Fibroblast of lung (primary cell): Measurements from ENCODE around the gene PFKFB3.

Experiments
- EZH2 ChIP-seq: IDR thresholded peaks from 2 replicates; pipeline ENCODE4 v1.5.1; 2012; ENCODE audit warnings: low read length, control low read depth, mild to moderate bottlenecking; ENCODE audit errors: missing control alignments
- TF ChIP-seq, protein P1 (sequence below), 2 donors: IDR thresholded peaks in 1 of 2; conservative IDR thresholded peaks in 1 of 2; 1 replicate in 1 of 2; 2 replicates in 1 of 2; pipeline ENCODE4 v1.5.1; 2011 to 2012; ENCODE audit warnings: low read length in 2 of 2, control low read depth in 1 of 2, inconsistent platforms in 1 of 2, low read depth in 1 of 2, mild to moderate bottlenecking in 1 of 2

DNA sequence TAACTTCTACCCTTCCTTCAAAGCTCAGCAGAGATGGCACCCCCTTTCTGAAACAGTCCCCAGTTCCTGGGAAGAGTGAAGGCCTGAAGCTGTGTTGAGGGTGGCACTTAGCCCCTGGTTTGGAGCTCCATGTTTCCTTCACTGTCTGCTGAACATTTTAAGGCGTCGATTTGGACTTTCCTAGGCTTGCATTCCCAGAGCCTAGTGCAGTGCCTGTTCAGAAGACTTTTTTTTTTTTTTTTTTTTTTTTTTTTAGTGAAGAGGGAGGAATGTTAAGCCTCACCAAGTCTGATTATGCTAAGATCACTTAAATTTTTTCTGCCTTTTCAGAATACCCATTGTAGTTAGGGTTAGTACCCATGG is 97.0 kb downstream of the PFKFB3 start:
- TF ChIP-seq EZH2 = no peak
- TF ChIP-seq, protein P1, sequence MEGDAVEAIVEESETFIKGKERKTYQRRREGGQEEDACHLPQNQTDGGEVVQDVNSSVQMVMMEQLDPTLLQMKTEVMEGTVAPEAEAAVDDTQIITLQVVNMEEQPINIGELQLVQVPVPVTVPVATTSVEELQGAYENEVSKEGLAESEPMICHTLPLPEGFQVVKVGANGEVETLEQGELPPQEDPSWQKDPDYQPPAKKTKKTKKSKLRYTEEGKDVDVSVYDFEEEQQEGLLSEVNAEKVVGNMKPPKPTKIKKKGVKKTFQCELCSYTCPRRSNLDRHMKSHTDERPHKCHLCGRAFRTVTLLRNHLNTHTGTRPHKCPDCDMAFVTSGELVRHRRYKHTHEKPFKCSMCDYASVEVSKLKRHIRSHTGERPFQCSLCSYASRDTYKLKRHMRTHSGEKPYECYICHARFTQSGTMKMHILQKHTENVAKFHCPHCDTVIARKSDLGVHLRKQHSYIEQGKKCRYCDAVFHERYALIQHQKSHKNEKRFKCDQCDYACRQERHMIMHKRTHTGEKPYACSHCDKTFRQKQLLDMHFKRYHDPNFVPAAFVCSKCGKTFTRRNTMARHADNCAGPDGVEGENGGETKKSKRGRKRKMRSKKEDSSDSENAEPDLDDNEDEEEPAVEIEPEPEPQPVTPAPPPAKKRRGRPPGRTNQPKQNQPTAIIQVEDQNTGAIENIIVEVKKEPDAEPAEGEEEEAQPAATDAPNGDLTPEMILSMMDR (conservative IDR thresholded peaks at IDR 0.05 in 1 of 2, IDR thresholded peaks at IDR 0.05 in 1 of 2; ENCODE audit: low read depth in 1 of 2, low read length in 2 of 2) = no peak
